Transverse colon (tissue), 3 donors: ENCODE measurements around the gene TUT1.

Source experiments
- CTCF ChIP-seq, 5 experiments: fragments of 200-600 bp in 3 of 5; fragments of 450-650 bp in 2 of 5; sonication (generic) in 3 of 5; IDR thresholded peaks; 1 replicate in 2 of 5; 2 replicates in 3 of 5; pipeline ENCODE4 v1.5.1; 2016 to 2017; ENCODE audit warnings: antibody characterized with exemption in 5 of 5, inconsistent platforms in 3 of 5, mild to moderate bottlenecking in 2 of 5, moderate library complexity in 1 of 5
- EP300 ChIP-seq: sonication (generic); formaldehyde crosslinking; IDR thresholded peaks from one replicate; pipeline ENCODE4 v1.6.1; 2017; ENCODE audit warnings: antibody characterized with exemption, low read depth
- POLR2A ChIP-seq: fragments of 450-650 bp; IDR thresholded peaks from one replicate; pipeline ENCODE4 v1.6.1; 2016; ENCODE audit warnings: antibody characterized with exemption, mild to moderate bottlenecking, moderate library complexity

GRCh38 chr11:62608776-62609175 lies 17.5 kb upstream of the TUT1 start:
- TF ChIP-seq POLR2A, result no peak
- TF ChIP-seq CTCF (IDR thresholded peaks at IDR 0.05), result no peak
- no peak for TF ChIP-seq EP300
